ENCODE measurements around the gene NGB.

GRCh38 chr14:77236814-77237213 is 34.2 kb downstream of the NGB start:
- no peak for TF ChIP-seq CTCF (IDR thresholded peaks at IDR 0.05)
- TF ChIP-seq POLR2A (IDR thresholded peaks at IDR 0.05), result no peak
